GM18508 (cell line): ENCODE measurements around the gene ARHGAP4.

Source experiments
- ATAC-seq: cut with Tn5 transposase; IDR thresholded peaks from one replicate; pipeline ENCODE4 v1.9.1; 2021; ENCODE audit warnings: moderate number of reproducible peaks; ENCODE audit not compliant: insufficient read depth, unreplicated experiment

Gene ARHGAP4

GRCh38 chrX:153885208-153885787 is 40.8 kb downstream of the ARHGAP4 start:
- no peak for ATAC-seq

GRCh38 chrX:153884590-153884989 is 41.5 kb downstream of the ARHGAP4 start:
- no peak for ATAC-seq

GRCh38 chrX:153884136-153884535 is 41.9 kb downstream of the ARHGAP4 start:
- ATAC-seq, result no peak

GRCh38 chrX:153883163-153883843 is 42.8 kb downstream of the ARHGAP4 start:
- ATAC-seq, result no peak

GRCh38 chrX:153882557-153882956 is 43.5 kb downstream of the ARHGAP4 start:
- no peak for ATAC-seq

- ATAC-seq, result no peak
Measured at GRCh38 chrX:153882086-153882498, 44.0 kb downstream of the ARHGAP4 start.

- no peak for ATAC-seq
Measured at GRCh38 chrX:153881281-153881680, 44.8 kb downstream of the ARHGAP4 start.

GRCh38 chrX:153880440-153880815 is 45.6 kb downstream of the ARHGAP4 start:
- no peak for ATAC-seq

- no peak for ATAC-seq
Measured at GRCh38 chrX:153879741-153880439, 46.2 kb downstream of the ARHGAP4 start.

GRCh38 chrX:153878969-153879653 is 47.0 kb downstream of the ARHGAP4 start:
- ATAC-seq, result no peak

- ATAC-seq, result no peak
Measured at GRCh38 chrX:153878345-153878744, 47.7 kb downstream of the ARHGAP4 start.

- ATAC-seq, result no peak
Measured at GRCh38 chrX:153877571-153878261, 48.3 kb downstream of the ARHGAP4 start.

GRCh38 chrX:153876112-153876491 is 50.0 kb downstream of the ARHGAP4 start:
- ATAC-seq, result no peak

- ATAC-seq, result no peak
Measured at GRCh38 chrX:153875391-153876111, 50.5 kb downstream of the ARHGAP4 start.

GRCh38 chrX:153874366-153875125 is 51.5 kb downstream of the ARHGAP4 start:
- ATAC-seq, result no peak

- ATAC-seq, result no peak
Measured at GRCh38 chrX:153874085-153874365, 52.0 kb downstream of the ARHGAP4 start.

GRCh38 chrX:153873282-153874084 is 52.6 kb downstream of the ARHGAP4 start:
- ATAC-seq, result no peak
